ENCODE results near the gene MARK2.

The MARK2 gene

DNA sequence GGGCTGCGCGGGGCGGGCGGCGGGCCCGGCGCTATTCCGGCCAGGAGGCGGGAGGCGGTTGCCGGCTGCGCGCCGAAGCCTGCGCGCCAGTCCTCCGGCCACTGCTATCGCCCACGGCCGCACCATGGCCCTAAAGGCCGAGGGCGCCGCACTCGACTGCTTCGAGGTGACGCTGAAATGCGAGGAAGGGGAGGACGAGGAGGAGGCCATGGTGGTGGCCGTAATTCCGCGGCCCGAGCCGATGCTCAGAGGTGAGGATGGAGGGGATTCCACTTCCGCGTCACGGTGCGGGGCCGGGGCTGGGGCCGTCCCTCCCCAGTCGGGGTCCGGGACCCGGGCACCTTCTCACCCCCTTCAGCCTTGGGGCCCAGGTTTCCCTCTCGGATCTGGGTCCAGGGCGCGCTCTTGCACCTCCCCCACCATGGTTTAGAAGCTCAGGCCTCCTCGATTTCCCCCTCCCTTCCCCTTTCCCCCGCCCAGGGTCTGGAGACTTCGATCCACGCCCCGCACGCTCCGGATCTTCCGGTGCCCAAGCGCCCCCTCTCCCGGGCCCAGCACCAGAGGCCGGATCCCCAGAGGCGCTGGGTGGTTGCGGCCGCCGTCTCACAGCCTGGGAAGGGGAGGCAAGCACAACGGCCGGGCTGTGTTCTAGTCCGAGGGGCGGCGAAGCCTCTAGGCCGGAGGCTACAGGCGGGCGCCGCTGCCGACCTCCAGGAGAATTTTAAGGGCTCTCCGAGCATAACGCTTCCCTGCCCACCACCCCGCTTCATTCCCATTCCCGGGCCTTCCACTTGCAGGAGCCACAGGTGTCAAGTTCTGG lies 25.1 kb upstream of the MARK2 start:
- Histone ChIP-seq H3K36me3 (peaks cover 40% of the 10 kb centered on the region), H3K27me3 (ENCODE audit: insufficient read depth, low read depth, severe bottlenecking) (no peaks in the 10 kb centered on the region), H3K27ac (peak overlapping the region; percentile 95), H3K9me3 (ENCODE audit: severe bottlenecking) (no peaks in the 10 kb centered on the region), H3K4me3 (ENCODE audit: low read depth, low read length) (peak overlapping the region; percentile 97)
- no peak for TF ChIP-seq CTCF (IDR thresholded peaks at IDR 0.05; ENCODE audit: low read depth, low read length)
- DNase-seq: peak; percentile 75

DNA sequence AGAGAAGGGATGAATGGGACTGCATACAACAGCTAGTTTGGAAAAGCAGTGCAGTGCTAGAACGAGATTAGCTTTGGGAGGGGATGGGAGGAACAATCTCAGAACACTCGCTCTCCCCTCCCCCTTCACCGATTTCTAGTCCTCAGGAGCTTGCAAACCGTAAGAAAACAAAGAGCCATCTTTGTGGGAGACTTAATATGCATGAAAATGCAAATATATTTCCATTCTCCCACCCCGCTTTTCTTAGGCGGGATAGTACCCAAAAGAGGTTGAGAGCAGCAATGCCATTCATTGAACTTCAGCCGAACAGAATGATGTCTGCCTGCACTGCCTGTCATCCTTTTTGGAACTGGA lies 24.6 kb upstream of the MARK2 start:
- H3K36me3 ChIP-seq: peaks cover 45% of the 10 kb centered on the region
- peak overlapping the region; percentile 97 for H3K4me3 ChIP-seq (ENCODE audit: low read depth, low read length)
- no peaks in the 10 kb centered on the region for H3K9me3 ChIP-seq (ENCODE audit: severe bottlenecking)
- TF ChIP-seq CTCF (IDR thresholded peaks at IDR 0.05; ENCODE audit: low read depth, low read length): no peak
- H3K27me3 ChIP-seq (ENCODE audit: insufficient read depth, low read depth, severe bottlenecking): no peaks in the 10 kb centered on the region
- peak overlapping the region; percentile 95 for H3K27ac ChIP-seq
- no peak for DNase-seq

DNA sequence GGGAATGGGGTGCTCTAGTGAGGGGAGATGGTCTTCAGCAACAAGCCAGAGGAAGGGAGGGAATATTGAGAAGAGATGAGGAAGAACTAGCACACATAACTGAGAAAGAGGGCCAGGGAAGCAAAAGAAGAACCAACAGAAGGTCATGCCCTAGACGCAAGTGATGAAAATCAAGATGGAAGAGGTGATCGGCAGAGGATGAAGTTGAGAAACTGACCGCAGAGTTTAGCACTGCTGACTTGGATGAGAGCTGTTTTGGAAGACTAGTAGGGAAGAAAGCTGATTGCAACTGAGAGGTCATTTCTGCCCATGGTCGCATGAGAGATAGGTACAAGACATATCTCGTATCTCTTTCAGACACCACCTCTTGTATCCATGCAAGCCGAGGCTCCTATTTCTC lies 22.7 kb upstream of the MARK2 start:
- H3K9me3 ChIP-seq (ENCODE audit: severe bottlenecking): no peaks in the 10 kb centered on the region
- peaks cover 62% of the 10 kb centered on the region for H3K36me3 ChIP-seq
- H3K27me3 ChIP-seq (ENCODE audit: insufficient read depth, low read depth, severe bottlenecking): no peaks in the 10 kb centered on the region
- H3K27ac ChIP-seq: no peak overlapping the region
- no peak for TF ChIP-seq CTCF (IDR thresholded peaks at IDR 0.05; ENCODE audit: low read depth, low read length)
- H3K4me3 ChIP-seq (ENCODE audit: low read depth, low read length): no peak overlapping the region
- no peak for DNase-seq

- Histone ChIP-seq H3K27me3 (ENCODE audit: insufficient read depth, low read depth, severe bottlenecking) (no peaks in the 10 kb centered on the region), H3K4me3 (ENCODE audit: low read depth, low read length) (no peak overlapping the region), H3K36me3 (peaks cover 67% of the 10 kb centered on the region), H3K27ac (no peak overlapping the region), H3K9me3 (ENCODE audit: severe bottlenecking) (no peaks in the 10 kb centered on the region)
- DNase-seq: no peak
- no peak for TF ChIP-seq CTCF (IDR thresholded peaks at IDR 0.05; ENCODE audit: low read depth, low read length)
These were observed 22.2 kb upstream of the MARK2 start for GRCh38 chr11:63816732-63817131.

- no peaks in the 10 kb centered on the region for H3K27me3 ChIP-seq (ENCODE audit: insufficient read depth, low read depth, severe bottlenecking)
- DNase-seq: no peak
- H3K36me3 ChIP-seq: peaks cover 78% of the 10 kb centered on the region
- no peak overlapping the region for H3K4me3 ChIP-seq (ENCODE audit: low read depth, low read length)
- H3K9me3 ChIP-seq (ENCODE audit: severe bottlenecking): no peaks in the 10 kb centered on the region
- no peak for TF ChIP-seq CTCF (IDR thresholded peaks at IDR 0.05; ENCODE audit: low read depth, low read length)
- H3K27ac ChIP-seq: no peak overlapping the region
These were observed 21.0 kb upstream of the MARK2 start for GRCh38 chr11:63817758-63818498.
